ENCODE data around the gene NPR2. TPM values are rescaled to one million over a fixed set of nuclear protein-coding genes. Genes with fewer than 3 reads are reported as not detected.
A peak's percentile ranks its signal among the peaks of the same experiment; 100 is the strongest.

The NPR2 gene
- total RNA-seq, 3 donors from 2014 or later = 8.8 to 31.8 (median 12.0) TPM

GRCh38 chr9:35757892-35758275, 33.5 kb upstream of the NPR2 start:
- intact Hi-C loops (cut with DNase I, micrococcal nuclease) = no loop called here
- peaks cover 19% of the 10 kb centered on the region for H3K4me1 ChIP-seq (ENCODE audit: low read depth)

GRCh38 chr9:35758475-35759050, 32.8 kb upstream of the NPR2 start:
- Histone ChIP-seq H3K9me3 (no peaks in the 10 kb centered on the region), H3K4me1 (ENCODE audit: low read depth) (peaks cover 19% of the 10 kb centered on the region), H3K4me3 (no peak overlapping the region), H3K36me3 (ENCODE audit: low read depth) (no peaks in the 10 kb centered on the region)
- no peak for DNase-seq
- ATAC-seq = no peak
- intact Hi-C loops (cut with DNase I, micrococcal nuclease) = no loop called here
- no peak for TF ChIP-seq CTCF (IDR thresholded peaks at IDR 0.05)

More at GRCh38 chr9:35757892-35758275, 33.5 kb upstream of the NPR2 start:
- H3K36me3 ChIP-seq (ENCODE audit: low read depth) = no peaks in the 10 kb centered on the region
- DNase-seq = no peak
- no peak for TF ChIP-seq CTCF (IDR thresholded peaks at IDR 0.05)
- no peak for ATAC-seq
- no peak overlapping the region for H3K4me3 ChIP-seq
- H3K9me3 ChIP-seq = no peaks in the 10 kb centered on the region

- intact Hi-C loops (cut with DNase I, micrococcal nuclease) = no loop called here
- DNase-seq (no peak), ATAC-seq (no peak)
- Histone ChIP-seq H3K9me3 (no peaks in the 10 kb centered on the region), H3K4me1 (ENCODE audit: low read depth) (peaks cover 19% of the 10 kb centered on the region), H3K36me3 (ENCODE audit: low read depth) (no peaks in the 10 kb centered on the region), H3K4me3 (no peak overlapping the region)
- TF ChIP-seq CTCF (IDR thresholded peaks at IDR 0.05) = no peak
These were observed 31.6 kb upstream of the NPR2 start for GRCh38 chr9:35759795-35760194.

GRCh38 chr9:35760651-35761050, 30.7 kb upstream of the NPR2 start:
- TF ChIP-seq CTCF (IDR thresholded peaks at IDR 0.05) = no peak
- DNase-seq (no peak), ATAC-seq (peak; percentile 57)
- Histone ChIP-seq H3K36me3 (ENCODE audit: low read depth) (no peaks in the 10 kb centered on the region), H3K4me1 (ENCODE audit: low read depth) (peaks cover 19% of the 10 kb centered on the region), H3K4me3 (no peak overlapping the region), H3K9me3 (no peaks in the 10 kb centered on the region)
- intact Hi-C loops (cut with DNase I, micrococcal nuclease) = no loop called here

GRCh38 chr9:35763181-35763580, 28.2 kb upstream of the NPR2 start:
- no peaks in the 10 kb centered on the region for H3K9me3 ChIP-seq
- no peak for ATAC-seq
- intact Hi-C loops (cut with DNase I, micrococcal nuclease) = no loop called here

More at GRCh38 chr9:35763181-35763580, 28.2 kb upstream of the NPR2 start:
- DNase-seq = no peak
- no peak for TF ChIP-seq CTCF (IDR thresholded peaks at IDR 0.05)
- no peaks in the 10 kb centered on the region for H3K36me3 ChIP-seq (ENCODE audit: low read depth)
- no peak overlapping the region for H3K4me3 ChIP-seq
- peaks cover 7% of the 10 kb centered on the region for H3K4me1 ChIP-seq (ENCODE audit: low read depth)
